ENCODE results near the gene XCR1. TPM values are rescaled to one million over a fixed set of nuclear protein-coding genes. Genes with fewer than 3 reads are reported as not detected.

Gene XCR1
- total RNA-seq, 1 donor from 2014 or later, result not detected

- TF ChIP-seq, protein P1, sequence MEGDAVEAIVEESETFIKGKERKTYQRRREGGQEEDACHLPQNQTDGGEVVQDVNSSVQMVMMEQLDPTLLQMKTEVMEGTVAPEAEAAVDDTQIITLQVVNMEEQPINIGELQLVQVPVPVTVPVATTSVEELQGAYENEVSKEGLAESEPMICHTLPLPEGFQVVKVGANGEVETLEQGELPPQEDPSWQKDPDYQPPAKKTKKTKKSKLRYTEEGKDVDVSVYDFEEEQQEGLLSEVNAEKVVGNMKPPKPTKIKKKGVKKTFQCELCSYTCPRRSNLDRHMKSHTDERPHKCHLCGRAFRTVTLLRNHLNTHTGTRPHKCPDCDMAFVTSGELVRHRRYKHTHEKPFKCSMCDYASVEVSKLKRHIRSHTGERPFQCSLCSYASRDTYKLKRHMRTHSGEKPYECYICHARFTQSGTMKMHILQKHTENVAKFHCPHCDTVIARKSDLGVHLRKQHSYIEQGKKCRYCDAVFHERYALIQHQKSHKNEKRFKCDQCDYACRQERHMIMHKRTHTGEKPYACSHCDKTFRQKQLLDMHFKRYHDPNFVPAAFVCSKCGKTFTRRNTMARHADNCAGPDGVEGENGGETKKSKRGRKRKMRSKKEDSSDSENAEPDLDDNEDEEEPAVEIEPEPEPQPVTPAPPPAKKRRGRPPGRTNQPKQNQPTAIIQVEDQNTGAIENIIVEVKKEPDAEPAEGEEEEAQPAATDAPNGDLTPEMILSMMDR (IDR thresholded peaks at IDR 0.05), result no peak
- Mint-ChIP-seq H3K27ac (ENCODE audit: unreplicated experiment) (no peak overlapping the region), H3K27me3 (ENCODE audit: low read depth) (no peaks in the 10 kb centered on the region), H3K36me3 (ENCODE audit: low read depth) (peaks cover 33% of the 10 kb centered on the region), H3K9me3 (ENCODE audit: low read depth) (no peaks in the 10 kb centered on the region), H3K4me1 (ENCODE audit: low read depth) (peaks cover 16% of the 10 kb centered on the region), H3K4me3 (ENCODE audit: unreplicated experiment) (no peak overlapping the region)
- DNase-seq (ENCODE audit: low spot score), result no peak
These were observed 47.0 kb downstream of the XCR1 start for GRCh38 chr3:45980229-45980813.

GRCh38 chr3:45979378-45979777, 47.9 kb downstream of the XCR1 start:
- Mint-ChIP-seq H3K27ac (ENCODE audit: unreplicated experiment) (no peak overlapping the region), H3K4me3 (ENCODE audit: unreplicated experiment) (no peak overlapping the region), H3K36me3 (ENCODE audit: low read depth) (peaks cover 33% of the 10 kb centered on the region), H3K4me1 (ENCODE audit: low read depth) (peaks cover 10% of the 10 kb centered on the region), H3K27me3 (ENCODE audit: low read depth) (no peaks in the 10 kb centered on the region), H3K9me3 (ENCODE audit: low read depth) (no peaks in the 10 kb centered on the region)
- TF ChIP-seq, protein P1 (IDR thresholded peaks at IDR 0.05), result no peak
- no peak for DNase-seq (ENCODE audit: low spot score)

DNA sequence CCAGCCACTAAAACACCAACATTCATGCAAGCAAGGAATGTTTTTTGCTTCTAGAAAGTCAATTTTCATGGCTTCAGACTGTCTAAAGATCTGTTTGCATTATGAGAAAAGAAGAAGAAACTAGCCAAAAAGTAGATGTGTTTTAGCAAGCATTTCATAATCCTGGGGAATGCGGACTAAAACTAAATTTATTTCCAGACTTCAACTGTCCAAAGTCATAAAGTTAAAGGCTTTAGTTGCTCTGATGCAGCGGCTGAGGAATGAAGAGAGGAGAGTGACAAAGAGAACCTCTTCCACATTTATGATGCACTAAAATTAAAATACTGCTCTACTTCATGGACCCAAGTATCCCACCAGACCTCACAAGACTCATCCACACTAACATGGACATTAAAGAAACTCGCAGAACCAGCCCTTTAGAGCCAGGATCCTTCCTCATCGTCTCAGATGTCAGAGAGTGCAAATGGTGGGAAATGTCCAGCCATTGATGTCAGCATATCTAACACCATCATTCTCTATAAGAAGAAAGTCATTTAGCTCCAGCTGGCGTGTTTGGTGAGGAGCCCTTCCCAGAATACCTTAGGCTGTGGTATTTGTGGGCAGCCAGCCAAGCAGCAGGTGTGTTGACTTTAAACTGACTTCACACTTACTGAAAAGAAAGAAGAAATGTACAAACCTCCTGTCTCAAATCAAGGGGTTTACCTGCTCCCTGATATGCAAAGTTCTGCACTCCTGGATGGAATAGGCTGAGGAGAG, 49.1 kb downstream of the XCR1 start:
- Mint-ChIP-seq H3K9me3 (ENCODE audit: low read depth) (no peaks in the 10 kb centered on the region), H3K4me3 (ENCODE audit: unreplicated experiment) (no peak overlapping the region), H3K36me3 (ENCODE audit: low read depth) (peaks cover 29% of the 10 kb centered on the region), H3K27ac (ENCODE audit: unreplicated experiment) (no peak overlapping the region), H3K4me1 (ENCODE audit: low read depth) (peaks cover 6% of the 10 kb centered on the region), H3K27me3 (ENCODE audit: low read depth) (no peaks in the 10 kb centered on the region)
- no peak for DNase-seq (ENCODE audit: low spot score)
- TF ChIP-seq, protein P1 (IDR thresholded peaks at IDR 0.05), result no peak

DNA sequence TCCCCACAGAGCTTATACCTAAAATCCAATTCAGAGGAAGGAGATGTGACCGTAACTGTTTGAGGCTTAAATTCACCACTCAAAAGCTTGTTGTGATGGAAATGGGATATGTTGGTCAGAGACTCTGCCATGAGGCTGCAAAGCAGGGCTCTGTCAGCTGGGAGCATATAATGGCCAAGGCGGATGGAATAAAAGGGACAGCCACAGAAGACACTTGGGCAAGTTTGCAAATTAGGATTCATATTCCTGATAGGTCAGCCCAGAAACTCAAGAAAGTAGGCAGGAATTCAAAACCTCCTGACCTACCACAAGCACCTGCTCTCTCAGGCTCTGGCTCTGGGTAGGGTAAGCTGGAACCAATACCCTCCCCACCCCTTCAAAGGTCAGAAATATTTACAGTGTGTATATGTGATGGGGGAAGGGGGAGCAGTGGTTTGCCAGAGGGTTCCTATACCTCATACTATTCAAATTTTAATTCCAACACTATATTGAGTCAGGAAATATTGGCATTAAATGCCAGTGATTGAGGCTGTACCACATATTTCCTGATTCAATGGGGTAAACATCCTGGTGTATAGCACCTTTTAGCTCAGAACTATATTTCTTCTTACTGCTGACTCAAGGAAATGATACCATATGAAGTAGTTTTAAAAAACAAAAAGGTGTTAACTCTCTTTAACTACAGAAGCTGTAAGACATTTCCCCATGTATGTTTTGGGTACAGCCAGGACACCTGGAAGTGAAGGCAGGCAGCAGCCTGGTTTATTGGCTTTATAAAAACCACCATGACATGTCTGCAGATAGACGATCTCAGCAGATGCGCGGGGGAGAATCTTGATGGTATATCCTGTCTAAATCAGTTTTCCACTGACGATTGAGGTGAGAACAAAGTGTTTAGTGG, 50.8 kb downstream of the XCR1 start:
- Mint-ChIP-seq H3K27me3 (ENCODE audit: low read depth) (no peaks in the 10 kb centered on the region), H3K9me3 (ENCODE audit: low read depth) (no peaks in the 10 kb centered on the region), H3K36me3 (ENCODE audit: low read depth) (peaks cover 29% of the 10 kb centered on the region), H3K4me1 (ENCODE audit: low read depth) (peaks cover 21% of the 10 kb centered on the region), H3K27ac (ENCODE audit: unreplicated experiment) (no peak overlapping the region), H3K4me3 (ENCODE audit: unreplicated experiment) (no peak overlapping the region)
- DNase-seq (ENCODE audit: low spot score), result no peak
- TF ChIP-seq, protein P1 (IDR thresholded peaks at IDR 0.05), result no peak

- no peak overlapping the region for H3K27ac Mint-ChIP-seq (ENCODE audit: unreplicated experiment)
- no peaks in the 10 kb centered on the region for H3K27me3 Mint-ChIP-seq (ENCODE audit: low read depth)
- no peak overlapping the region for H3K4me3 Mint-ChIP-seq (ENCODE audit: unreplicated experiment)
- H3K4me1 Mint-ChIP-seq (ENCODE audit: low read depth), result peaks cover 16% of the 10 kb centered on the region
- TF ChIP-seq, protein P1 (IDR thresholded peaks at IDR 0.05), result no peak
- DNase-seq (ENCODE audit: low spot score), result no peak
- H3K36me3 Mint-ChIP-seq (ENCODE audit: low read depth), result peaks cover 25% of the 10 kb centered on the region
- no peaks in the 10 kb centered on the region for H3K9me3 Mint-ChIP-seq (ENCODE audit: low read depth)
These were observed 51.6 kb downstream of the XCR1 start for GRCh38 chr3:45975686-45976085.

Measured in chondrocyte (in vitro differentiated cells).